ENCODE results near the gene TRIP10. TPM values are rescaled to one million over a fixed set of nuclear protein-coding genes. Genes with fewer than 3 reads are reported as not detected.

Gene TRIP10
- polyA plus RNA-seq, 1 donor (not counting 4 experiments of a cell fraction or from before 2014, with no cell fraction given), result 34.8 TPM

- Histone ChIP-seq H3K9me3 (ENCODE audit: control insufficient read depth, low read depth, low read length) (no peaks in the 10 kb centered on the region), H3K9me1 (ENCODE audit: control insufficient read depth, extremely low read depth, insufficient read depth, low read length) (no peaks in the 10 kb centered on the region), H4K20me1 (ENCODE audit: control insufficient read depth, extremely low read depth, insufficient read depth, low read length) (peaks cover 11% of the 10 kb centered on the region), H3K4me2 (ENCODE audit: control insufficient read depth, extremely low read depth, insufficient read depth, low read depth, low read length) (no peak overlapping the region), H3K27me3 (ENCODE audit: control insufficient read depth, extremely low read depth, insufficient read depth, low read length) (no peaks in the 10 kb centered on the region), H3K4me1 (ENCODE audit: control insufficient read depth, extremely low read depth, insufficient read depth, low read length) (no peaks in the 10 kb centered on the region), H3K27ac (ENCODE audit: control insufficient read depth, insufficient read depth, low read length) (no peak overlapping the region), H3K79me2 (ENCODE audit: control insufficient read depth, insufficient read depth, low read length) (no peaks in the 10 kb centered on the region), H2AFZ (ENCODE audit: control insufficient read depth, low read length) (no peak overlapping the region), H3K9ac (ENCODE audit: control insufficient read depth, extremely low read depth, insufficient read depth, low read length) (no peak overlapping the region), H3K36me3 (ENCODE audit: control insufficient read depth in 2 of 2, extremely low read depth in 1 of 2, insufficient read depth in 2 of 2, low read length in 2 of 2) (peaks cover 37 to 46% of the 10 kb centered on the region in 2 experiments), H3K4me3 (ENCODE audit: control insufficient read depth in 2 of 3, extremely low read depth in 1 of 3, insufficient read depth in 2 of 3, low read depth in 1 of 3, low read length in 3 of 3) (no peak overlapping the region)
- TF ChIP-seq EZH2 (IDR thresholded peaks at IDR 0.05; ENCODE audit: low read length) (no peak), CTCF (optimal IDR thresholded peaks at IDR 0.05 in 1 of 3, IDR thresholded peaks at IDR 0.05 in 1 of 3, conservative IDR thresholded peaks at IDR 0.05 in 1 of 3; ENCODE audit: extremely low read depth in 1 of 3, insufficient read depth in 2 of 3, low read length in 3 of 3) (no peak)
- no peak for FAIRE-seq
- dilution Hi-C loops (cut with MboI; ENCODE audit: extremely low pct_ligation_motif_present, low sequenced_read_pairs), result no loop called here
- no peak for DNase-seq (ENCODE audit: low read depth, low spot score)
These were observed 13.0 kb downstream of the TRIP10 start for GRCh38 chr19:6752256-6753177.

GRCh38 chr19:6753178-6754031, 13.9 kb downstream of the TRIP10 start:
- Histone ChIP-seq H3K27ac (ENCODE audit: control insufficient read depth, insufficient read depth, low read length) (peak overlapping the region; percentile 64), H3K9me3 (ENCODE audit: control insufficient read depth, low read depth, low read length) (no peaks in the 10 kb centered on the region), H3K4me1 (ENCODE audit: control insufficient read depth, extremely low read depth, insufficient read depth, low read length) (no peaks in the 10 kb centered on the region), H3K4me2 (ENCODE audit: control insufficient read depth, extremely low read depth, insufficient read depth, low read depth, low read length) (no peak overlapping the region), H3K9ac (ENCODE audit: control insufficient read depth, extremely low read depth, insufficient read depth, low read length) (peak overlapping the region; percentile 33), H3K36me3 (ENCODE audit: control insufficient read depth in 2 of 2, extremely low read depth in 1 of 2, insufficient read depth in 2 of 2, low read length in 2 of 2) (peaks cover 35 to 43% of the 10 kb centered on the region in 2 experiments), H3K79me2 (ENCODE audit: control insufficient read depth, insufficient read depth, low read length) (no peaks in the 10 kb centered on the region), H4K20me1 (ENCODE audit: control insufficient read depth, extremely low read depth, insufficient read depth, low read length) (peaks cover 12% of the 10 kb centered on the region), H3K4me3 (ENCODE audit: control insufficient read depth in 2 of 3, extremely low read depth in 1 of 3, insufficient read depth in 2 of 3, low read depth in 1 of 3, low read length in 3 of 3) (no peak overlapping the region), H2AFZ (ENCODE audit: control insufficient read depth, low read length) (no peak overlapping the region), H3K27me3 (ENCODE audit: control insufficient read depth, extremely low read depth, insufficient read depth, low read length) (no peaks in the 10 kb centered on the region), H3K9me1 (ENCODE audit: control insufficient read depth, extremely low read depth, insufficient read depth, low read length) (no peaks in the 10 kb centered on the region)
- peak in 2 of 3 experiments; percentile 34 to 62 for TF ChIP-seq CTCF (optimal IDR thresholded peaks at IDR 0.05 in 1 of 3, IDR thresholded peaks at IDR 0.05 in 1 of 3, conservative IDR thresholded peaks at IDR 0.05 in 1 of 3; ENCODE audit: extremely low read depth in 1 of 3, insufficient read depth in 2 of 3, low read length in 3 of 3)
- TF ChIP-seq EZH2 (IDR thresholded peaks at IDR 0.05; ENCODE audit: low read length), result no peak
- DNase-seq (ENCODE audit: low read depth, low spot score), result no peak
- dilution Hi-C loops (cut with MboI; ENCODE audit: extremely low pct_ligation_motif_present, low sequenced_read_pairs), result no loop called here
- FAIRE-seq, result peak; percentile 23
